SW 1271 (cell line): Measurements from ENCODE around the gene PRRC2A.
A peak's percentile ranks its signal among the peaks of the same experiment; 100 is the strongest.

Experiments
- DNase-seq, 2 experiments: peaks; one replicate each; lab custom pipeline; 2025; lab: John Stamatoyannopoulos, UW

The PRRC2A gene

DNA sequence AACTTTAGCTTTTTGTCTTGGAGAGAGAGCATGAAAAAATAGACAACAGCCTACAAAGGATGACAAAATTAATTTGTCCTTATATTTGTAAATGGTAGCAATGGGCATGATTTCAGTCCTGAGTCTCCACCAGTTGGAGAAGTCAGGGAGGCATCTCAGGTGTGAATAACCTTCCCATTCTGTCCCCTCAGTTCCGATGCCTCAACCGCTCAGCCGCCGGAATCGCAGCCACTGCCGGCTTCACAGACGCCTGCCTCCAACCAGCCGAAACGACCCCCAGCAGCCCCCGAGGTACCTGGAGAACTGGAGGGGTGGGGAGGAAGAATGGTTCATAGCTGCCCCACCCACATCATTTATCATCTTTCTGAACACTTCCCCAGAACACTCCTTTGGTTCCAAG, 3.6 kb downstream of the PRRC2A start:
- DNase-seq, result no peak

DNA sequence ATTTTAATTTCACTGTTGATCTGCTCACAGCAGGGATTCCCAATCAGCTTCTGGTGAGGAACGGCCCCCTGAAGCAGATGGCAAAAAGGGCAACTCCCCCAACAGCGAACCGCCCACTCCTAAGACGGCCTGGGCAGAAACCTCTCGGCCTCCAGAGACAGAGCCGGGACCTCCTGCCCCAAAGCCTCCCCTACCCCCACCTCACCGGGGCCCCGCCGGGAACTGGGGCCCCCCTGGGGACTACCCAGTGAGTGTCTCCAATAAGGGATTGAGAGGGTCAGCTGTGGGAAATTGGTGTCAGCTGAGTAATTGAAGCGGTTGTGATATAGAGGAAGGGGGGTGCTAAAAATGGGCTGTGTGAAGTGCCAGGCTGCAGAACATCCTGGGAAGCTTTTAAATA, 6.4 kb downstream of the PRRC2A start:
- DNase-seq, result no peak

DNA sequence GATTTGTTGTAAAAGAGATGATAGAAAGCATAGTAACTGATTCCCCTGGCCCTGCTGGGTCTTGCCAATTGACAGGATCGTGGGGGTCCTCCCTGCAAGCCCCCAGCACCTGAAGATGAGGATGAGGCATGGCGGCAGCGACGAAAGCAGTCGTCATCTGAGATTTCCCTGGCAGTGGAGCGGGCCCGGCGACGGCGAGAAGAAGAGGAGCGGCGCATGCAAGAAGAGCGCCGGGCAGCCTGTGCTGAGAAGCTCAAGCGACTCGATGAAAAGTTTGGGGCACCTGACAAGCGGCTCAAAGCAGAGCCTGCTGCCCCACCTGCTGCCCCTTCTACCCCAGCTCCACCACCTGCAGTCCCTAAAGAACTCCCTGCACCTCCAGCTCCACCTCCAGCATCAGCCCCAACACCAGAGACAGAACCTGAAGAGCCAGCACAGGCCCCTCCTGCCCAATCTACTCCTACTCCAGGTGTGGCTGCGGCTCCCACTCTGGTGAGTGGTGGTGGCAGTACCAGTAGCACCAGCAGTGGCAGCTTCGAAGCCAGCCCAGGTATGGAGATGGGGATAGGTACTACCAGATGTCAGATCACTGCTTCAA, 7.3 kb downstream of the PRRC2A start:
- no peak for DNase-seq

DNA sequence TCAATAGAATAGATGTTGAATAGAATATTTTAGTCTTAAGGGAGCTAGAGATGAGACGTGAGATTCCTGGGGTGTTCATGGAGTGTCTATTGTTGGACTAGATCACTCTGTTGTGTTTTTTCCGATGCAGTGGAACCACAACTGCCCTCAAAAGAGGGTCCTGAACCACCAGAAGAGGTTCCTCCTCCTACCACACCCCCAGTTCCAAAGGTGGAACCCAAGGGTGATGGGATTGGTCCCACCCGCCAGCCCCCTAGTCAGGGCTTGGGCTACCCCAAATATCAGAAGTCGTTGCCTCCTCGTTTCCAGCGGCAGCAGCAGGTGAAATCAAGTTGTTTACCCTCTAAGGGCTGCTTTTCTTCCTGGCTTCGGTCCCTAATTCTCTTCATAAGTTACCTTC, 8.5 kb downstream of the PRRC2A start:
- no peak for DNase-seq

DNA sequence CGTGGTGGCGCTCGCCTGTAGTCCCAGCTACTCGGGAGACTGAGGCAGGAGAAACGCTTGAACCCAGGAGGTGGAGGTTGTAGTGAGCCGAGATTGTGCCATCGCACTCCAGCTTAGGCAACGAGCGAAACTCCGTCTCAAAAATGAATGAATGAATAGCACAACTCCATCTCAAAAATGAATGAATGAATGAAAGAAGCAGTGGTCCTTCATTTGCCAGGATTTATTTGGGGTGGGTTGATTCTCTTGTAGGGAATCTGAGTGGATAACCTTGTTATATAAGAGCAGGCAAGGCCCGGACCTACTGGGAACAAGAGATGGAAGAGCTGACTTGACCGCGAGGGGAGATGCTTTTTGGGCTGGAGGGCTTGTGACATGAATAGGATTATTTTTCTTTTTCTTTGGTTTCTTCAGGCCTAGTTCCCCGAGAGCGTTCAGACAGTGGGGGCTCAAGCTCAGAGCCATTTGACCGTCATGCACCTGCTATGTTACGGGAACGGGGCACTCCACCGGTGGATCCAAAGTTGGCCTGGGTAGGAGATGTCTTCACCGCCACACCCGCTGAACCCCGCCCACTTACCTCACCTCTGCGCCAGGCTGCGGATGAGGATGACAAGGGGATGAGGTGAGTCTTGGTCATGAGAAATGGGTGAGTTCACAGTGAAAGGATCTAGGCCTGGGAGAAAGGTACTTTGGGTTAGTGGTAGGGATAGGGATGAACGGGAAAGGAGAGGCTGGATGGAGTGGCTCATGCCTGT, 9.8 kb downstream of the PRRC2A start:
- DNase-seq, result no peak

DNA sequence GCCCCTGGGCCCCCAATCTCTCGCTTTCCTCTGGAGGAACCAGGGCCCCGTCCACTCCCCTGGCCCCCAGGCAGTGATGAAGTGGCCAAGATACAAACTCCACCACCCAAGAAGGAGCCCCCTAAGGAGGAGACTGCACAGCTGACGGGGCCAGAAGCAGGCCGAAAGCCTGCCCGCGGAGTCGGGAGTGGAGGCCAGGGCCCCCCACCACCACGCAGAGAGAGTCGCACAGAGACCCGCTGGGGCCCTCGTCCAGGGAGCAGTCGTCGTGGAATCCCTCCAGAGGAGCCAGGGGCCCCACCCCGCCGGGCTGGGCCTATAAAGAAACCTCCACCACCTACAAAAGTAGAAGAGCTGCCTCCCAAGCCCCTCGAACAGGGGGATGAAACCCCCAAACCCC, 10.7 kb downstream of the PRRC2A start:
- DNase-seq, result no peak

DNA sequence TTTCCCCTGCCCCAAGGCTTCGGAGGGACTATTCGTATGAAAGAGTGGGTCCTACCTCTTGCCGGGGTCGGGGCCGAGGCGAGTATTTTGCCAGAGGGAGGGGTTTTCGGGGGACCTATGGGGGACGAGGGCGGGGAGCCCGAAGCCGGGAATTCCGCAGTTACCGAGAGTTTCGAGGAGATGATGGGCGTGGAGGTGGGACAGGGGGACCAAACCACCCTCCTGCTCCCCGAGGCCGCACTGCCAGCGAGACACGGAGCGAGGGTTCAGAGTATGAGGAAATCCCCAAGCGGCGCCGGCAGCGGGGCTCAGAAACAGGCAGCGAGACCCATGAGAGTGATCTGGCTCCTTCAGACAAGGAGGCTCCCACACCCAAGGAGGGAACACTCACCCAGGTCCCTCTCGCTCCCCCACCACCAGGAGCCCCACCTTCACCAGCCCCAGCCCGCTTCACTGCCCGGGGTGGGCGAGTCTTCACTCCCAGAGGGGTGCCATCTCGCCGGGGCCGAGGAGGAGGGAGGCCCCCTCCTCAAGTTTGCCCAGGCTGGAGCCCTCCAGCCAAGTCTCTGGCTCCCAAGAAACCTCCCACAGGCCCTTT, 11.3 kb downstream of the PRRC2A start:
- DNase-seq, result no peak

DNA sequence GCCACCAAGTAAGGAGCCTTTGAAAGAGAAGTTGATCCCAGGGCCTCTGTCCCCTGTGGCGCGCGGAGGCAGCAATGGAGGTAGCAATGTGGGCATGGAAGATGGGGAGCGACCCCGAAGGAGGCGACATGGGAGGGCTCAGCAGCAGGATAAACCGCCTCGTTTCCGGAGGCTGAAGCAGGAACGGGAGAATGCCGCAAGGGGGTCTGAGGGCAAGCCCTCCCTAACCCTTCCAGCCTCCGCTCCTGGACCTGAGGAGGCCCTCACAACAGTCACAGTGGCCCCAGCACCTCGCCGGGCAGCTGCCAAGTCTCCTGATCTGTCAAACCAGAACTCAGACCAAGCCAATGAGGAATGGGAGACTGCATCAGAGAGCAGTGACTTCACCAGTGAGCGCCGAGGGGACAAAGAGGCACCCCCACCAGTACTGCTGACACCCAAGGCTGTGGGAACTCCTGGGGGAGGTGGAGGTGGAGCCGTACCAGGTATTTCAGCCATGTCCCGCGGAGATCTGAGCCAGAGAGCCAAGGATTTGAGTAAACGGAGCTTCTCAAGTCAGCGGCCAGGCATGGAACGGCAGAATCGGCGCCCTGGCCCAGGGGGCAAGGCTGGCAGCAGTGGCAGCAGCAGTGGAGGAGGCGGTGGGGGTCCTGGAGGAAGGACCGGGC, 11.9 kb downstream of the PRRC2A start:
- DNase-seq, result no peak

DNA sequence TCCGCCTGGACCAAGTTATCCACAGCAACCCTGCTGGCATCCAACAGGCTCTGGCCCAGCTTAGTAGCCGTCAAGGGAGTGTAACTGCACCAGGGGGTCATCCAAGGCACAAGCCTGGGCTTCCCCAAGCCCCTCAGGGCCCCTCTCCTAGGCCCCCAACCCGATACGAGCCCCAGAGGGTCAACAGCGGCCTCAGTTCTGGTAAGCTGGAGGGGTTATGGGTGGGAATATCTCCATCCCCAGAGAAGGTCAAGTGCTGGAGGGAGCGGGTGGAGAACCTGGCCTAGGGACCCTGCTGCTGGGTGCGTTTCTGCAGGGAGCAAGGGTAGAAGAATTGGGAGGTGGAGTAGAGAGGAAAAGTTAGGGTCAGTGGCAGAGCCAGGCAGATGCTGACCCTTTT, 12.9 kb downstream of the PRRC2A start:
- no peak for DNase-seq

DNA sequence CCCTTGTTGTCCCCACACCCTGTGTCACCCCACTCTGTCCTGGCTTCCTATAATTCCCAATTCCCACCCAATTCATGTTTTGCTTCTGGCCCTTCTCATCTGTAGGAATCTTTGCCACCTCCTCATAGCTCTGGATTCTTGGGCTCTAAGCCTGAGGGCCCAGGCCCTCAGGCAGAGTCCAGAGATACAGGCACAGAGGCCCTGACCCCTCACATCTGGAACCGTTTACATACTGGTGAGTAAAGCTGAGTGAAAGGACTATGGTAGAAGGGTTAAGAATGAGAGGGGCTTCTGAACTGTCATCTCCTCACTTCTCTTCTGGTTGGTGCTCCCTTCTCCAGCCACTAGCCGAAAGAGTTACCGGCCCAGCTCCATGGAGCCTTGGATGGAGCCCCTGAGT, 13.6 kb downstream of the PRRC2A start:
- no peak for DNase-seq

DNA sequence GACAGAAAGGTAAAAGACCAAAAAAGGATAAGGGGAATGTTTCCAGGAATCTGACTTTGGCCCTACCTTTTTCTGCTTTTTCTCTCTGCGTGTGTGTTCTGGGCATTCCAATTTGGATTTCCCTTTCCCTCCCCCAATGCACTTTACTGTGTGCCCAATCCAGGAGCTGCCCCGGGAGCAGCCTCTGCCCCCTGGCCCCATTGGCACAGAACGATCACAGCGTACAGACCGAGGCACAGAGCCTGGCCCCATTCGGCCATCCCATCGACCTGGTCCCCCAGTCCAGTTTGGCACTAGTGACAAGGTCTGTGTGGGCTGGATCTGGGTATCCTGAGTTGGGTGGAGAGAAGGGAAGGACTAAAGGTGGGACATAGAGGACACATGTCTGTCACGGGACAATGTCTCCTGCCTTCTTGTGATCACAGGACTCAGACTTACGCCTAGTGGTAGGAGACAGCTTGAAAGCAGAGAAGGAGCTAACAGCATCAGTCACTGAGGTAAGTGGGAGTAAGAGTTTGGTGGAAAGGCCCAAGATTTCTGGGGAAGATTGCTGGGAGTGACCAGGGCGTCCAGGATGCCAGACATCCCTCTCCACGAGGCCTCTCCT, 14.6 kb downstream of the PRRC2A start:
- no peak for DNase-seq

DNA sequence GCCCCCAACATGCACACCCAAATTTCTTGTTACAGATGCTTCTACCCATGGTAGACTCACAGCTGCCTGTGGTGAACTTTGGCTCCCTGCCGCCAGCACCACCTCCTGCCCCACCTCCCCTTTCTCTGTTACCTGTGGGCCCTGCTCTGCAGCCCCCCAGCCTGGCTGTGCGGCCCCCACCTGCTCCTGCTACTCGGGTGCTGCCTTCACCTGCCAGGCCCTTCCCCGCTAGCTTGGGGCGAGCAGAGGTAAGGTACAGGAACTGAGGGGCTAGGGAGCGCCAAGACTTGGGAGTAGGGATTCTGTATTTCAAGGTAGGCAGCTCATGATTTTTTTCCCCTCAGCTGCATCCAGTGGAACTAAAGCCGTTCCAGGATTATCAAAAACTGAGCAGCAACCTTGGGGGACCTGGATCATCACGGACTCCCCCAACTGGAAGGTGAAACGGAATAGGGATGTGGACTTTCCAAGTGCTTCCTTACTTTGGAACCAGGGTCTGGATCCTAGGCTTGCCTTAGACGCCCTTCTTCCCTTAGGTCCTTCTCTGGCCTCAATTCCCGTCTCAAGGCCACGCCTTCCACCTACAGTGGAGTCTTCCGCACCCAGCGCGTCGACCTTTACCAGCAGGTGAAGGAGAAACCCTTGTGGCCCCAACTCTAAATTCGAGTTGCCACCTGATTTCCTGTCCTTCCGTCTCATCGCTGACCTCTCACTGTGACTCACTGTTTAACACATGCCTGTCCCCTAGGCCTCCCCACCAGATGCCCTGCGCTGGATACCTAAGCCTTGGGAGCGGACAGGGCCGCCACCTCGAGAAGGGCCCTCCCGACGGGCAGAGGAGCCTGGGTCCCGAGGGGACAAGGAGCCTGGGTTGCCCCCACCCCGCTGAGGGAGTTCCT, 16.4 kb downstream of the PRRC2A start:
- no peak for DNase-seq

DNA sequence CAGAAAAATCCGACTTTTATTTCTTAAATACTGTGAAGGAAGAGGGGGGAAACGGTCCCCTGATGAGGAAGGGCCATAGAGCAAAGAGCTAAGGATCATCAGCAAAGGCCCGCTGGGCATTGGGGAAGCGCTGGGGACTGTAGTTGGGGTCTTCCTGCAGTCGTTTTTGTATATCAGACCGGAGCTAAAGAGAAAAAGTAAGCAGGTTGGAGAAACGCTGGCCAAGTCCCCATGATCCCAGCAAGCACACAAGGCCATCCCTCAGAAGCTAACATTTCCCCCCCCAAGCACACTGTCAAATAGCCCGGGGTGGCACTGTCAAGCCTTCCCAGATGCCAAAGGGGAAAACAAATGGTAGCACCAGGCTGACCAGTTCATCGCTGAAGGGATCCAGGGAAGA, 18.5 kb downstream of the PRRC2A start:
- no peak for DNase-seq

DNA sequence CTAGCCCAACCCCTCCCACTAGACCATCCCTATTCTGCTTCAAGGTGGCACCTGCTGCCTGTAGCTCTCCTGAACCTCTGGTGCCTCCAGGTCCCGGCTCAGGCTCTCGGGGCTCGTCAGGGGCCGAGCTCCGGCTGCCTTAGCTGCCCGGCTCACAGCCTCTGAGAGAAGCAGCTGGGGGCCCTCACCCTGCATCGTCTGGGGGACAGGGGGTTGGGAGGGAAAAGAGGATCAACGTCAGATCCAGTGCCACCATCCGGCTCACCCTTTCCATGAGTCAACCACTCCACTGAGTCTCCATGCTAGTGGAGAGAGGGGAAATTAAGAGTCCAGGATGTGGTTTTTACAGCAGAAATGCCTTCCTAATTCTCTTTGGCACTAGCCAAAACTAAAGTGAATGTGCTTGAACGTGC, 18.9 kb downstream of the PRRC2A start:
- no peak for DNase-seq

DNA sequence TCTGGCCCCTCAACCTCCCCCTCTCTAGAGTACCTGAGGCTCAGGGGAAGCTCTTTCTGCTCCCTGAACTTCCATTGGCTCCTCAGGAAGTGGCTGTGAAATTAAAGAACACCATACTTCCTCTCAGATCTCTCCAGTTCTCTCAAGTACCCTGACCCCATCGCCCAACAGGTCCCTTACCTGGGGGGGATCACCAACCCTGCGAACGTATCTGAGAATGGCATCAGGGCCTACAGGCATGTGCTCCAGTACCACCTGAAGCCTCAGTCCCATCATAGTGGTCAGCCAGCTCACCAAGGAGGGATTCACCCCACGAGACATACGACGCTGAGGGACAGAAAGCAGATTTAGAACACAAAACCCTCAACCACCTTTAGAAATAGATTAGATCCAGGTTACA, 20.1 kb downstream of the PRRC2A start:
- no peak for DNase-seq

DNA sequence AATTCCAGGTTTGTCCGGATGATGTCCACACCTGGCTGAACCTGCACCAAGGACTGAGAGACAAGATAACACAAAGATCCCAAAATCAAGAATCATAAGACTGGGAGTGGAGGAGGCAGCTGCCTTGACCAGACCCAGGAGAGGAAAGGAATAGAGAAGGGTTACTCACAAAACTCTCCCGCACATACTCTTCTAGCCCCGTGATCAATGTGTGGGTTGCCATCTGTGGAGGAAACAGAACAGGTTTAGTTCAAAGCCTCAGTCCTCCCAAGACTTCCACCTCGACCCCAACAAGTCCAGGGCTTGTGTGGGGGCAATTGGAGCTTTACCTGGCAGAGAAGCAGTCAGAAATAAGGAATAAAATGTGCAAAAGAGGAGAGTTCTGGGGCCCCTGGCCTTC, 20.9 kb downstream of the PRRC2A start:
- no peak for DNase-seq

DNA sequence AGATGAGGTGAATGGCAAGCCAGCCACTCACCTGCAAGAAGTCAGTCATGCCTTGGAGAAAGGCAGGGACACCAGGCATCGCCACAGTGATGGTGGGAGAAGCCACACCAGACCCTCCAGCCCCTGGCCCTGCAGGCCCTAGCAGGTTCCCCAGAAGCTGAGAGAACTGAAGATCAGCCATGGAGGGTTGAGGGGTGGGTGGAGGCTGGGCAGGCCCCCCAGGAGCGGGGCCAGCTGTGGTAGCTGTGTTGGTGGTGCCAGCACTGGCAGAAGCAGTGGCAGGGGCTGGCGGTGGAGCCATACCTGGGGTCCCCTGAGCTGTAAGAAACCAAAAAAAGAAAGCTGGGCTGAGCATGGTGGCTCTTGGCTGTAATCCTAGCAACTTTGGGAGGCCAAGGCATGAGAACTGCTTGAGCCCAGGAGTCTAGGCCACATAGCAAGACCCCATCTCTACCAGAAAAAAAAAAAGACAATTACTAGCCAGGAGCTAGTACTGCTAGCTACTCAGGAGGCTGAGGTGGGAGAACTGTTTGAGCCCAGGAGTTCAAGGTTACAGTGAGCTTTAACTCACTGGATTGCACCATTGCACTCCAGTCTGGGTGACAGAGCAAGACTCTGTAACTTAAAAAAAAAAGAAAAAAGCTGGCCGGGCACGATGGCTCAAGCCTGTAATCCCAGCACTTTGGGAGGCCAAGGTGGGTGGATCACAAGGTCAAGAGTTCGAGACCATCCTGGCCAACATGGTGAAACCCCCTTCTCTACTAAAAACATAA, 22.5 kb downstream of the PRRC2A start:
- DNase-seq, result no peak

DNA sequence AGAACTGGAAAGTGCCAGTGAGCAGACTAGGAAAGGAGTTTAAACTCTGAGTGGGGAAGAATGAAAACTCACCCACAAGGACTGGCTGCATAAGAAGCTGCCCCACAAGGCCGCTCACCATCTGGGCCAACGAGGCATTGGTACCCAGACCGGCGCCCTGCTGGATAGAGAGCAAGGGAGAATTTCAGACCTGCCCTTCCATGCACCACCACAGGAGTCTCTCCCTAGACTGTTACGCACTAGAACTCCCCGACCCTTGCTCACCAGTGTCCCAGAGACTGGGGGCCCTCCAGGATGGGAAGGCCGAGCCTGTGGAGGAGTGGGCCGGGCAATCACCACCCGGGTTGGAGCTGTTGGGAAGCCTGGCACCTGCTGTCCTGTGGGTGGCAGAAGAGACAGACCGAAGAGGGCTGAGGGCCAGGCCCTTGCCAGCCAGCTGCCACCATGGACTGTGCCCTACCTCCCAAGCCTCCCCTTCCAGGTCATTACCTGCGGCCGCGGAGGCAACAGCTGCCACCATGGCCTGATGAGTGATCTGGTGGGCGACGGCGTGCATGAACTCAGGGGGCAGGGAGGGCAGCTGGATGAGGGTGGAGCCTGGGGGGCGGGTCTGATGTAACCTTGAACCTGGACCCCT, 23.4 kb downstream of the PRRC2A start:
- DNase-seq, result no peak

DNA sequence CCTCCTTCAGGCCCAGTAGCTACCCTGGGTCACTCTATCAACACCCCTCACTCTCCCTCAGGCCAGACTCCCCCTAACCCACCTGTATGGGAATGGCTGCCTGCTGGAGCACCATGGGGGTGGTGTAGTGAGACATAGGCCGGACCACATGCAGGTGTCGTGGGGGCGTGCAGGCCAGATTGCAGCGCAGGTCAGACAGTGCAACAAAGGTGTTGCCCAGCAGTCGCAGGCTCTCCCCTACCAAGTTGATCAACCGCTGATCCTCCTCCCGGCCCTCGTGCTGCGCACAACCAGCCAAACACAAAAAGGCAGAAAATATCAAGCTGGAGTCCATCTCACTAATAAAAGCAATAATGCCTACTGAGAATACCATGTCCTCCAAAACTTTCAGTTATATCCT, 24.8 kb downstream of the PRRC2A start:
- no peak for DNase-seq

DNA sequence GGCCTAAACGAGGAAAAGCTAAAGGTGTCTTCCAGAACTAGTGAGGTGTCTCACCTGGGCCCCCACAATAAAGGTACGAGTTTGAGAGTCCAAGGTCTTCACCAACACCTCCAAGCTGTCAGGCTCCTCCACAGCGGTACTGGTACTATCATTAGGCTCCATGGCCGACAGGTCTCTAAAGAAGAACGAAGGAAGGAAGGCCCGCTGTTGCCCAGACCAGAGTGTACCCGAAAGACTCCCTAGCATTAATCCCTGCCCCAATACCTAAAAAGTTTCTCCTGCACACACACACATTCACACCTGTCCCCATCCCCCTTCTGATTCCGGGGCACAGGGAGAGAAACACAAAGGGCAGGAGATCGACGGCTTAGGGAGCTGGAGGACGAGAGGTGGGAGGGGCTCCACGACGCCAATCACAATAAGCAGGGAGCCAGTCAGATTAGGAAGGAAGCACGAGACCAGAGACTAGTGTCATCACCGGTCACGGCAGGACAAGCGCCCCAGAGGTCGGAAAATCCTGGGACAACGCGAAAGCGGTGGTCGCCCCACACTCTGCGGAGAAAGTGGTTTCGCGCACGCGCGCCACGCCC, 31.2 kb downstream of the PRRC2A start:
- DNase-seq, result peak; percentile 68 to 83
